Natural killer cell treated with Interleukin-12 subunit alpha and Interleukin-12 subunit beta and Interleukin-15 and Interleukin-18, amount 100 ng/mL, for 72 hours (primary cell): ENCODE measurements around the gene TATDN3. TPM values are rescaled to one million over a fixed set of nuclear protein-coding genes. Genes with fewer than 3 reads are reported as not detected.
"Not testable (repeated sequence)": the region's sequence is repeated elsewhere in the genome, so short reads cannot be mapped to it uniquely, and the experiment has no call there.

Experiments
- ATAC-seq, 2 donors: fragments of 150-1000 bp; cut with Tn5 transposase in 1 of 2; sonication (Bioruptor Pico), chemical (Tn5 transposase) in 1 of 2; 2 replicates each; pipeline ENCODE4 v1.10.0; 2021
- DNase-seq: peaks from one replicate; pipeline ENCODE4 v3.0.0; 2022; ENCODE audit warnings: low spot score
- H3K27ac Mint-ChIP-seq, 2 donors: 1 replicate in 1 of 2; 2 replicates in 1 of 2; pipeline ENCODE4 v1.8.0; 2022; ENCODE audit warnings: mixed read lengths in 2 of 2, mild to moderate bottlenecking in 1 of 2, moderate library complexity in 1 of 2
- H3K27me3 Mint-ChIP-seq, 2 donors: 1 replicate in 1 of 2; 2 replicates in 1 of 2; pipeline ENCODE4 v1.8.0; 2022; ENCODE audit warnings: mixed read lengths in 2 of 2
- H3K36me3 Mint-ChIP-seq: one replicate; pipeline ENCODE4 v1.8.0; 2022; ENCODE audit warnings: mixed read lengths
- H3K4me1 Mint-ChIP-seq, 2 donors: 1 replicate in 1 of 2; 2 replicates in 1 of 2; pipeline ENCODE4 v1.8.0; 2022; ENCODE audit warnings: low read depth in 2 of 2, mixed read lengths in 2 of 2, mild to moderate bottlenecking in 1 of 2
- H3K4me3 Mint-ChIP-seq: one replicate; pipeline ENCODE4 v1.8.0; 2022; ENCODE audit warnings: mixed read lengths
- H3K9me3 Mint-ChIP-seq: 2 replicates; pipeline ENCODE4 v1.8.0; 2022; ENCODE audit warnings: mixed read lengths
- total RNA-seq, 2 donors: library from RNA; stranded (reverse); gene quantifications; one replicate each; pipeline ENCODE4 v1.2.3, GENCODE V29; 2022

Gene TATDN3
- total RNA-seq, 2 donors from 2014 or later, result 5.7 to 9.8 TPM

DNA sequence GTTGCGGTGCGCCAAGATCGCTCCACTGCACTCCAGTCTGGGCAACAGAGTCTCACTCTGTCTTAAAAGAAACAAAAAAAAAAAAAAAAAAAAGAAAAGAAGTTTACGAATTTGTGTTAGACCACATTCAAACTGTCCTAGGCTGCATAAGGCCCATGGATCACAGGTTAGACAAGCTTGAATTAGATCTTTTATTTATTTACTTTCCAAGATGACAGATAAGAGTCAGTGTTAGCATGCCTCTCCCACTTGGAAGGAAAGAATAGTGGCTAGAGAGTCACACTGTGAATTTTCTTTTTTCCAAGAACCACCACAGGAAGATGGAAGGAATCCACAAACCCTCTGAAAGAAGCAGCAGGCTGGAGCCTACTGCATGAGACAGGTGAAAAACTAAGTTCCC is 29.5 kb upstream of the TATDN3 start:
- H3K36me3 Mint-ChIP-seq, result peaks cover 24% of the 10 kb centered on the region
- no peak overlapping the region for H3K4me3 Mint-ChIP-seq
- peaks cover 18 to 33% of the 10 kb centered on the region in 2 donors for H3K4me1 Mint-ChIP-seq
- no peak overlapping the region for H3K27ac Mint-ChIP-seq
- DNase-seq (no peak), ATAC-seq (no peak)
- no peaks in the 10 kb centered on the region for H3K27me3 Mint-ChIP-seq
- H3K9me3 Mint-ChIP-seq, result no peaks in the 10 kb centered on the region

DNA sequence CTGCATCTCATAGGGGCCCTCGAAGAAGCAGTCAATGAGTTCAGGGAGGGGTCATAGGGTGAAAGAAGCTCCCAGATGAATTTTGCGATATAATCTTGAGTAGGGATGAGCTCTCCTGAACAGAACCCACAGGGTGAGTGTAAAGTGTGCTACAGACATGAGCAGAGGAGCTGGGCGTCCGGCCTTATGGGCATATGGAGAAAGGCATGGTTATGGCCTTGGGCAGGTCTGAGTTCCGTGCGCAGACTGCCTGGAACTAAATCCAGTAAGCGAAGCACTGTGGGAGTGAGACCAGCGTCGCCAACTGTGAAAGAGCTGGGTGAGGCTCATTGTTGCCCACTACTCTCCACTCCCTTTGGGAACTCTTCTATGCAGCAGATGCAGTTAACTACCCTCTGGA is 28.9 kb upstream of the TATDN3 start:
- no peak overlapping the region for H3K27ac Mint-ChIP-seq
- DNase-seq (no peak), ATAC-seq (no peak)
- H3K27me3 Mint-ChIP-seq, result no peaks in the 10 kb centered on the region
- H3K4me3 Mint-ChIP-seq, result no peak overlapping the region
- peaks cover 22 to 38% of the 10 kb centered on the region in 2 donors for H3K4me1 Mint-ChIP-seq
- no peaks in the 10 kb centered on the region for H3K9me3 Mint-ChIP-seq
- peaks cover 28% of the 10 kb centered on the region for H3K36me3 Mint-ChIP-seq

DNA sequence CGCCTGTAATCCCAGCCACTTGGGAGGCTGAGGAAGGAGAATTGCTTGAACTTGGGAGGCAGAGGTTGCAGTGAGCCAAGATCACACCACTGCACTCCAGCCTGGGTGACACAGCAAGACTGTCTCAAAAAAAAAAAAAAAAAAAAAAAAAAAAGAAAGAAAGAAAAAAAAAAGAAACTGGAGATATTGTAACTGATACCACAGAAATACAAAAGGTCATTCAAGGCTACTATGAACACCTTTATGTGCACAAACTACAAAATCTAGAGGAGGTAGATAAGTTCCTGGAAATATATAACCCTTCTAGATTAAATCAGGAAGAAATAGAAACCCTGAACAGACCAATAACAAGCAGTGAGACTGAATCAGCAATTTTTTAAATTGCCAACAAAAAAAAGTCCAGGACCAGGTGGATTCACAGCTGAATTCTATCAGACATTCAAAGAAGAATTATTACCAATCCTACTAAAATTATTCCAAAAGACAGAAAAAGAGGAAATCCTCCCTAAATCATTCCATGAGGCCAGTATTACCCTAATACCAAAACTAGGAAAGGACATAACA is 26.9 kb upstream of the TATDN3 start:
- ATAC-seq, result not testable (repeated sequence)
- H3K4me1 Mint-ChIP-seq, result peaks cover 35 to 56% of the 10 kb centered on the region in 2 donors

DNA sequence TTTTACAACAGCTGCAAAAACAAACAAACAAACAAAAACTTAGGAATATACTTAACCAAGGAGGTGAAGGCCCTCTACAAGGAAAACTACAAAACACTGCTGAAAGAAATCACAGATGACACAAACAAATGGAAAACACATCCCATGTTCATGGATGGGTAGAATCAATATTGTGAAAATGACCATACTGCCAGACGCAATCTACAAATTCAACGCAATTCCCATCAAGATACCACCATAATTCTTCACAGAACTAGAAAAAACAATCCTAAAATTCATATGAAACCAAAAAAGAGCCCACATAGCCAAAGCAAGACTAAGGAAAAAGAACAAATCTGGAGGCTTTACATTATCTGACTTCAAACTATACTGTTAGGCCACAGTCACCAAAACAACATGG is 24.9 kb upstream of the TATDN3 start:
- not testable (repeated sequence) for H3K27ac Mint-ChIP-seq

More for the DNA sequence above, 26.9 kb upstream of the TATDN3 start:
- not testable (repeated sequence) for H3K27me3 Mint-ChIP-seq, DNase-seq, H3K9me3 Mint-ChIP-seq, H3K4me3 Mint-ChIP-seq, H3K27ac Mint-ChIP-seq
- H3K36me3 Mint-ChIP-seq, result peaks cover 46% of the 10 kb centered on the region

DNA sequence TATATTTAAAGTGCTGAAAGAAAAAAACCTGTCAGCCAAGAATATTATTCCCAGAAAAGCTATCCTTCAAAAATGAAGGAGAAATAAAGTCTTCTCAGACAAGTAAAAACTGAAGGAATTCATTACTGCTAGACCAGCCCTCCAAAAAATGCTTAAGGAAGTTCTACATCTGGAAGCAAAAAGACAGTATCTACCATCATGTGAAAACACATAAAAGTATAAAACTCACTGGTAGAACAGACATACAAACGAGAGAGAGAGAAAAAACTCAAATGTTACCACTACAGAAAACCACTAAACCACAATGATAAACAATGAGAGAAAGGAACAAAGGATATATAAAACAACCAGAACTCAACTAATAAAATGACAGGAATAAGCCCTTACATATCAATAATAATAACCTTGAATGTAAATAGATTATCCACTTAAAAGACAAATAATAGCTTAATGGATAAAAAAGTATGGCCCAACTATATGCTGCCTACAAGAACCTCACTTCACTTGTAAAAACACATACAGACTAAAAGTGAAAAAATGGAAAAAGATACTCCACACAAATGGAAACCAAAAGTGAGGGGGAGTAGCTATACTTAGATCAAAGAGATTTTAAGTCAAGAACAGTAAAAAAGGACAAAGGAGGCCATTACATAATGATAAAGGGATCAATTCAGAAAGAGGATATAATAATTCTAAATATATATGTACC is 22.1 kb upstream of the TATDN3 start:
- peaks cover 6% of the 10 kb centered on the region for H3K9me3 Mint-ChIP-seq
- H3K4me3 Mint-ChIP-seq, result peak overlapping the region; percentile 63
- peak overlapping the region; percentile 30 to 63 for H3K27ac Mint-ChIP-seq
- H3K4me1 Mint-ChIP-seq, result peaks cover 42 to 49% of the 10 kb centered on the region in 2 donors
- no peaks in the 10 kb centered on the region for H3K27me3 Mint-ChIP-seq
- peaks cover 59% of the 10 kb centered on the region for H3K36me3 Mint-ChIP-seq
- DNase-seq (no peak), ATAC-seq (peak; percentile 46 to 63)

More for the DNA sequence above, 24.9 kb upstream of the TATDN3 start:
- DNase-seq, H3K4me3 Mint-ChIP-seq, H3K9me3 Mint-ChIP-seq, ATAC-seq, H3K27me3 Mint-ChIP-seq: not testable (repeated sequence)
- H3K4me1 Mint-ChIP-seq, result peaks cover 38 to 59% of the 10 kb centered on the region in 2 donors
- H3K36me3 Mint-ChIP-seq, result peaks cover 61% of the 10 kb centered on the region

DNA sequence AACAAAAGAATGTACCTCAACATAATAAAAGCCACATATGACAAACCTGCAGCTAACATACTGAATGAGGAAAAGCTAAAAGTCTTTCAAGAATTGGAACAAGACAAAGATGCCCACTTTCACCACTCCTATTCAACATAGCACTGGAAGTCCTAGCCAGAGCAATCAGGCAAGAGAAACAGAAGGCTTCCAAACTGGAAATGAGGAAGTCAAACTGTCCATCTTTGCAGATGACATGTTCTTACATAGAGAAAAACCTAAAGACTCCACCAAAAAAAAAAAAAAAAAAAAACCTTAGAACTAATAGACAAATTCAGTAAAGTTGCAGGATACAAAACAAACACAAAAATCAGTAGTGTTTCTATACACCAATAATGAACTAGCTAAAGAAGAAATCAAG is 20.4 kb upstream of the TATDN3 start:
- peaks cover 6% of the 10 kb centered on the region for H3K9me3 Mint-ChIP-seq

DNA sequence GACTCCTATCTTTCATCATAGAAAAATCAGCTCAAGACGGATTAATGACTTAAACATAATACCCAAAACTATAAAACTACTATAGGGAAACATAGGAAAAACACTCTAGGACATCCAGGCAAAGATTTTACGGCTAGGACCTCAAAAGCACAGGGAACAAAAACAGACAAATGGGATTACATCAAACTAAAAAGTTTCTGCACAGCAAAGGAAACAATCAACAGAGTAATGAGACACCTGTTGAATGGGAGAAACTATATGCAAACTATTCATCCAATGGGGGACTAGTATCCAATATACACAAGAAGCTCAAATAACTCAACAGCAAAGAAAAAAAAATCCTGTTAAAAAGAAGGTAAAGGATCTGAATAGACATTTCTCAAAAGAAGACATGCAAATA is 18.7 kb upstream of the TATDN3 start:
- H3K9me3 Mint-ChIP-seq, result peaks cover 6% of the 10 kb centered on the region
- no peak overlapping the region for H3K4me3 Mint-ChIP-seq
- peaks cover 37% of the 10 kb centered on the region for H3K36me3 Mint-ChIP-seq
- no peaks in the 10 kb centered on the region for H3K27me3 Mint-ChIP-seq
- ATAC-seq (no peak), DNase-seq (no peak)
- H3K27ac Mint-ChIP-seq, result no peak overlapping the region
- peaks cover 25 to 27% of the 10 kb centered on the region in 2 donors for H3K4me1 Mint-ChIP-seq

More for the DNA sequence above, 20.4 kb upstream of the TATDN3 start:
- H3K27me3 Mint-ChIP-seq, result no peaks in the 10 kb centered on the region
- H3K4me1 Mint-ChIP-seq, result peaks cover 38 to 39% of the 10 kb centered on the region in 2 donors
- H3K27ac Mint-ChIP-seq, result no peak overlapping the region
- peaks cover 49% of the 10 kb centered on the region for H3K36me3 Mint-ChIP-seq
- no peak overlapping the region for H3K4me3 Mint-ChIP-seq
- ATAC-seq, result no peak
- DNase-seq, result no peak

DNA sequence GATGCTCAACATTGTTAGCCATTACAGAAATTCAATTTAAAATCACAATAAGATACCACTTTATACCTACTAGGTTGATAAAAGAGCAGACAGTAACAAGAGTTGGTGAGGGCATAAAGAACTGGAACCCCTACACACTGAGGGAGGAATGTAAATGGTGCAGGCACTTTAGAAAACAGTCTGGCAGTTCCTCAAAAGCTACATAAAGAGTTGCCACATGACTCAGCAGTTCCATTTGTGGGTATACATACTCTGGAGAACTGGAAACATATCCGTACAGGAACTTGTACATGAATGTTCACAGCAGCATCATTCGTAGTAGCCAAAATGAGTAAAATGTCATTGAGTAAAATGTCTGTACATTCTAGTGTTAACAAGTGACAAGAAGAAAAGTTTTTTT is 17.1 kb upstream of the TATDN3 start:
- Mint-ChIP-seq H3K4me1 (peaks cover 9 to 15% of the 10 kb centered on the region in 2 donors), H3K27me3 (no peaks in the 10 kb centered on the region), H3K27ac (peak overlapping the region in 1 of 2 donors; percentile 17), H3K4me3 (no peak overlapping the region), H3K36me3 (peaks cover 21% of the 10 kb centered on the region), H3K9me3 (peaks cover 6% of the 10 kb centered on the region)
- ATAC-seq (no peak), DNase-seq (no peak)

DNA sequence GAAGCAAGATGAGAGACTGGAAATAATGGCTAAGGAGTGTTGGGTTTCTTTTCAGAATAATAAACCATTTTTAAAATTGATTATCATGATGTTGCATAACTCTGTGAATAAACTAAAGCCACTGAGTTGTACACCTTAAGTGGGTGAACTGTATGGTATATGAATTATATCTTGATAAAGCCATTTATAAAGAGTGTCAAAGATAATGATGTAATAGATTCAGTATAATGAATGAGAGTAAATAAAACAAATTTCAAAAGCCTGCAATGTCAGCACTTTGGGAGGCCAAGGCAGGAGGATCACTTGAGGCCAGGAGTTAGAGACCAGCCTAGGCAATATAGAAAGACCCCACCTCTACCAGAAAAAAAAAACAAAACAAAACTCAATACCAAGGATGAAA is 16.5 kb upstream of the TATDN3 start:
- Mint-ChIP-seq H3K27ac (no peak overlapping the region), H3K36me3 (peaks cover 15% of the 10 kb centered on the region), H3K9me3 (peaks cover under 1% of the 10 kb centered on the region), H3K27me3 (no peaks in the 10 kb centered on the region), H3K4me3 (no peak overlapping the region), H3K4me1 (peaks cover 2 to 8% of the 10 kb centered on the region in 2 donors)
- DNase-seq (no peak), ATAC-seq (no peak)

DNA sequence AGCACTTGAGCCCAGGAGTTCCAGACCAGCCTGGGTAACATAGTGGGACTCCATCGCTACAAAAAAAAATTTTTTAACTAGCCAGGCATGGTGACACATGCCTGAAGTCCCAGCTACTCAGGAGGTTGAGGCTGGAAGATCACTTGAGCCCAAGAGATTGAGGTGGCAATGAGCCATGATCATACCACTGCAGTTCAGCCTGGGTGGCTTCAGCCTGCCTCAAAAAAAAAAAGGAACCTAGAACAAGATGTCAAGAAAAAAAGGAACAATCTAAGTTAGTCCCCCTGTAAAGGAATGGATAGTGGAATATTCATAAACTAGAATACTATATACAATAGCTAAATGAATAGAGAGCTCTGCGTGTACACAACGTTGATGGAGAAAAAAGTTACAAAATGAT is 14.5 kb upstream of the TATDN3 start:
- DNase-seq, result no peak
- Mint-ChIP-seq H3K4me1 (peaks cover 4 to 7% of the 10 kb centered on the region in 2 donors), H3K27ac (no peak overlapping the region), H3K27me3 (no peaks in the 10 kb centered on the region), H3K9me3 (no peaks in the 10 kb centered on the region), H3K4me3 (no peak overlapping the region), H3K36me3 (peaks cover 1% of the 10 kb centered on the region)
- ATAC-seq, result no peak

DNA sequence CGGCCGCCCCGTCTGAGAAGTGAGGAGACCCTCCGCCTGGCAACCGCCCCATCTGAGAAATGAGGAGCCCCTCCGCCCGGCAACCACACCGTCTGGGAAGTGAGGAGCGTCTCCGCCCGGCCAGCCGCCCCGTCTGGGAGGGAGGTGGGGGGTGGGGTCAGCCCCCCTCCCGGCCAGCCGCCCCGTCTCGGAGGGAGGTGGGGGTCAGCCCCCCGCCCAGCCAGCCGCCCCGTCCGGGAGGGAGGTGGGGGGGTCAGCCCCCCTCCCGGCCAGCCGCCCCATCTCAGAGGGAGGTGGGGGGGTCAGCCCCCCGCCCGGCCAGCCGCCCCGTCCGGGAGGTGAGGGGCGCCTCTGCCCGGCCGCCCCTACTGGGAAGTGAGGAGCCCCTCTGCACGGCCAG is 12.6 kb upstream of the TATDN3 start:
- not testable (repeated sequence) for H3K27me3 Mint-ChIP-seq, H3K4me1 Mint-ChIP-seq, ATAC-seq, H3K27ac Mint-ChIP-seq, H3K4me3 Mint-ChIP-seq, H3K9me3 Mint-ChIP-seq, DNase-seq, H3K36me3 Mint-ChIP-seq

DNA sequence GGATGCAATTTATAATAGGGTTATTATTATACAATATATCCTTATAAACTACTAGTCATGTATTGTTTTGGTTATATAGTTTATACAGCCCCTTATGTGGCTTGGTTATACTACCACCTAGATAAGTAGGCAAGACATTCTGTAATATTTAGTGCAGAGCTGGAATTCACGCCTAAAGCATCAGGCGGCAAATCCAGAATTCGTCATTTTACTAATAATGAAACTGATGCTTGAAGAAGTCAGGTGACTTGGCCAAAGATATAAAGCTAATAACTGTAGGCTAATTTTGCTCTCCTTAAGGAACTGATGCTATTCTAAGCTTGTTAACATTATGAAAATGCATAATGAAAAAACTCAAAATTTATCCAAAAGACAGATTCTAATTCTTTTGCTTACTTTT is 10.9 kb upstream of the TATDN3 start:
- H3K9me3 Mint-ChIP-seq, result no peaks in the 10 kb centered on the region
- no peak overlapping the region for H3K4me3 Mint-ChIP-seq
- ATAC-seq, result no peak
- H3K36me3 Mint-ChIP-seq, result peaks cover 7% of the 10 kb centered on the region
- H3K4me1 Mint-ChIP-seq, result peaks cover 4 to 9% of the 10 kb centered on the region in 2 donors
- no peak for DNase-seq
- no peaks in the 10 kb centered on the region for H3K27me3 Mint-ChIP-seq
- H3K27ac Mint-ChIP-seq, result no peak overlapping the region

DNA sequence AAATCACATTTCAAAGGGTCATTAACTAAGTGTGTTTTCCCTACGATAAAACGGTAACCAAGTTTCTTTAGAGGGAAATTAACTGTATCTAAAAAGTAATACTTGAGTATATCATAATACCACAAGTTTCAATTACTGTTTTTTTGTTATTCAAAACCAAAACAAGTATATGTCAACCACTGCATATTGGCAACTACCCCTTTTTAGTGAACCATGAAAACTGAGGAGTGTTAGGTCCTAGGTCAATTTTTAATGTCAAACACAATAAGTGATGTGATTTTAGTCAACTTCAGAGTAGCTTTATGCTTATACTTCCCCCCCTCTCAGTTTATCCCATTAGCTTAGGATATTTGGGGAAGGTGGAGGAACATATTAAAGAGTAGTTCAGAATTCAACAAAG is 10.5 kb upstream of the TATDN3 start:
- no peak for DNase-seq
- H3K9me3 Mint-ChIP-seq, result no peaks in the 10 kb centered on the region
- no peak for ATAC-seq
- no peak overlapping the region for H3K4me3 Mint-ChIP-seq
- peaks cover 7% of the 10 kb centered on the region for H3K36me3 Mint-ChIP-seq
- peaks cover 4 to 9% of the 10 kb centered on the region in 2 donors for H3K4me1 Mint-ChIP-seq
- H3K27me3 Mint-ChIP-seq, result no peaks in the 10 kb centered on the region
- H3K27ac Mint-ChIP-seq, result no peak overlapping the region

DNA sequence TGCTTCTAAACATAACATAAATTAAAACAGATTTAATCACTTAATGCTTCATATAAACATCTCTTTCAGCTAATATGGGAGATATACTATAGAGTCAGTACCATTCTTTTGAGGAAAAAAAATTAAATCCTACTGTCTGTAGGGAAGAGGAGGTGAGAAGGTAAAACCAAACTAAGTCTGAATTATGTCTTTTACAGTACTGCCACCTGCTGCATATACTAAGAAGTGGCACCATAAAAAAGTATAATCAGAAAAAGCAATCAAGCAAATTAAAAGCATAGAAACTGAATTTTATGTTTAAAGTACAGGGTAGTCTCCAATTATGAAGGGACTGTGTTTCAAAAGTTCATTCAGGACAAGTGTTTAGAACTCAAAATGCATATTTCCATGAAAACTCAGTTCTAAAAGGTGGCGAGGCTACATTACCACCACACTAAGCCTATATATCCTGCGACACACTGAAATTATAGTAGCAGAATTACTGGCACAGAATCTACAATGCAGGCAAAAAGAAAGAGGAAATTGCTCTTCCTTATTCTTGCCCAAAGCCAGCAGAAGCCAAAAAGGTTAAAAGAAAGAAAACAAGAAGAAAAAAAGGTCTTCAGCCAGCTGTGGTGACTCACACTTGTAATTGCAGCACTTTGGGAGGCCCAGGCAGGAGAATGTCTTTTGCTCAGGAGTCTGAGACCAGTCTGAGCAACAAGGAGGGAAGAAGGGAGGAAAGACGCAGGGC is 9.1 kb upstream of the TATDN3 start:
- Mint-ChIP-seq H3K4me1 (peaks cover 4 to 9% of the 10 kb centered on the region in 2 donors), H3K36me3 (peaks cover 7% of the 10 kb centered on the region), H3K4me3 (no peak overlapping the region), H3K9me3 (no peaks in the 10 kb centered on the region), H3K27me3 (no peaks in the 10 kb centered on the region), H3K27ac (no peak overlapping the region)
- ATAC-seq (no peak), DNase-seq (no peak)
